Measurements from ENCODE around the gene SGPL1.
A peak's percentile ranks its signal among the peaks of the same experiment; 100 is the strongest.
"Not testable (repeated sequence)": the region's sequence is repeated elsewhere in the genome, so short reads cannot be mapped to it uniquely, and the experiment has no call there.

The SGPL1 gene

DNA sequence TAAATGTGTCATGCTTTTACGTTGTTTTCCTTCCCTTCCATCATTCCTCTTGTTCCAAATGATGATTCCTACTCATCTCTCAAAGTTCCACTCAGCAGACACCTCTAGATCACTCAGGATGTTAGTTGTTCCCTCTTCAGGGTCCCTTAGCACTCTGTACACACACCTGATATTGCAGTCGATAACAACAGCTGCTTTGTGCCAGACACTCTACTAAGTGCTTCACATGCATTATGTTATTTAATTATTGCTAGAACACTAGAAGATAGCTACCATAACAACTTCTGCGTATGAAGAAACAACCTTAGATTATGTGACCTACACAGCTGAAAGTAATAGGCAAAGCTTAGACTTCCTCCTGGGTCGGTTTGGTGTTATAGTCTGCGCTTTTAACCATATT is 43.0 kb downstream of the SGPL1 start:
- H3K36me3 ChIP-seq (ENCODE audit: control insufficient read depth in 2 of 2, insufficient read depth in 2 of 2, low read length in 2 of 2) = peaks cover 8 to 41% of the 10 kb centered on the region in 2 donors
- no peaks in the 10 kb centered on the region for H3K4me1 ChIP-seq (ENCODE audit: control insufficient read depth, insufficient read depth, low read length)
- H3K9me3 ChIP-seq (ENCODE audit: control insufficient read depth in 2 of 2, low read length in 2 of 2) = no peaks in the 10 kb centered on the region
- no peak overlapping the region for H3K4me3 ChIP-seq (ENCODE audit: low read length in 2 of 2)
- no peak overlapping the region for H3K9ac ChIP-seq (ENCODE audit: low read length in 2 of 2)
- no peaks in the 10 kb centered on the region for H3K27me3 ChIP-seq (ENCODE audit: control insufficient read depth in 1 of 2, insufficient read depth in 2 of 2, low read length in 2 of 2)
- H3K27ac ChIP-seq (ENCODE audit: low read length) = no peak overlapping the region

GRCh38 chr10:70861495-70862197 is 45.9 kb downstream of the SGPL1 start:
- H3K27ac ChIP-seq (ENCODE audit: low read length); H3K4me1 ChIP-seq (ENCODE audit: control insufficient read depth, insufficient read depth, low read length); H3K4me3 ChIP-seq (ENCODE audit: low read length in 2 of 2); H3K9ac ChIP-seq (ENCODE audit: low read length in 2 of 2); H3K27me3 ChIP-seq (ENCODE audit: control insufficient read depth in 1 of 2, insufficient read depth in 2 of 2, low read length in 2 of 2); H3K9me3 ChIP-seq (ENCODE audit: control insufficient read depth in 2 of 2, low read length in 2 of 2): not testable (repeated sequence)
- H3K36me3 ChIP-seq (ENCODE audit: control insufficient read depth in 2 of 2, insufficient read depth in 2 of 2, low read length in 2 of 2) = peaks cover 11 to 33% of the 10 kb centered on the region in 2 donors

GRCh38 chr10:70863470-70864160 is 47.9 kb downstream of the SGPL1 start:
- H3K4me1 ChIP-seq (ENCODE audit: control insufficient read depth, insufficient read depth, low read length) = no peaks in the 10 kb centered on the region
- H3K9me3 ChIP-seq (ENCODE audit: control insufficient read depth in 2 of 2, low read length in 2 of 2) = no peaks in the 10 kb centered on the region
- peaks cover 7 to 23% of the 10 kb centered on the region in 2 donors for H3K36me3 ChIP-seq (ENCODE audit: control insufficient read depth in 2 of 2, insufficient read depth in 2 of 2, low read length in 2 of 2)
- no peak overlapping the region for H3K9ac ChIP-seq (ENCODE audit: low read length in 2 of 2)
- H3K27ac ChIP-seq (ENCODE audit: low read length) = no peak overlapping the region
- H3K27me3 ChIP-seq (ENCODE audit: control insufficient read depth in 1 of 2, insufficient read depth in 2 of 2, low read length in 2 of 2) = no peaks in the 10 kb centered on the region
- H3K4me3 ChIP-seq (ENCODE audit: low read length in 2 of 2) = no peak overlapping the region

- H3K9ac ChIP-seq (ENCODE audit: low read length in 2 of 2) = no peak overlapping the region
- H3K36me3 ChIP-seq (ENCODE audit: control insufficient read depth in 2 of 2, insufficient read depth in 2 of 2, low read length in 2 of 2) = peaks cover 13 to 22% of the 10 kb centered on the region in 2 donors
- H3K4me3 ChIP-seq (ENCODE audit: low read length in 2 of 2) = no peak overlapping the region
- H3K4me1 ChIP-seq (ENCODE audit: control insufficient read depth, insufficient read depth, low read length) = no peaks in the 10 kb centered on the region
- H3K27ac ChIP-seq (ENCODE audit: low read length) = no peak overlapping the region
- no peaks in the 10 kb centered on the region for H3K27me3 ChIP-seq (ENCODE audit: control insufficient read depth in 1 of 2, insufficient read depth in 2 of 2, low read length in 2 of 2)
- H3K9me3 ChIP-seq (ENCODE audit: control insufficient read depth in 2 of 2, low read length in 2 of 2) = no peaks in the 10 kb centered on the region
Measured at GRCh38 chr10:70864935-70865334, 49.2 kb downstream of the SGPL1 start.

GRCh38 chr10:70866424-70866823 is 50.7 kb downstream of the SGPL1 start:
- Histone ChIP-seq H3K9me3 (ENCODE audit: control insufficient read depth in 2 of 2, low read length in 2 of 2) (no peaks in the 10 kb centered on the region), H3K4me3 (ENCODE audit: low read length in 2 of 2) (no peak overlapping the region), H3K27me3 (ENCODE audit: control insufficient read depth in 1 of 2, insufficient read depth in 2 of 2, low read length in 2 of 2) (no peaks in the 10 kb centered on the region), H3K27ac (ENCODE audit: low read length) (no peak overlapping the region), H3K36me3 (ENCODE audit: control insufficient read depth in 2 of 2, insufficient read depth in 2 of 2, low read length in 2 of 2) (peaks cover 17 to 19% of the 10 kb centered on the region in 2 donors), H3K9ac (ENCODE audit: low read length in 2 of 2) (no peak overlapping the region), H3K4me1 (ENCODE audit: control insufficient read depth, insufficient read depth, low read length) (no peaks in the 10 kb centered on the region)

- Histone ChIP-seq H3K9ac (ENCODE audit: low read length in 2 of 2) (no peak overlapping the region), H3K27ac (ENCODE audit: low read length) (no peak overlapping the region), H3K9me3 (ENCODE audit: control insufficient read depth in 2 of 2, low read length in 2 of 2) (no peaks in the 10 kb centered on the region), H3K36me3 (ENCODE audit: control insufficient read depth in 2 of 2, insufficient read depth in 2 of 2, low read length in 2 of 2) (peaks cover 41 to 43% of the 10 kb centered on the region in 2 donors), H3K4me3 (ENCODE audit: low read length in 2 of 2) (no peak overlapping the region), H3K4me1 (ENCODE audit: control insufficient read depth, insufficient read depth, low read length) (no peaks in the 10 kb centered on the region), H3K27me3 (ENCODE audit: control insufficient read depth in 1 of 2, insufficient read depth in 2 of 2, low read length in 2 of 2) (no peaks in the 10 kb centered on the region)
Measured at GRCh38 chr10:70872291-70872690, 56.5 kb downstream of the SGPL1 start.

GRCh38 chr10:70874061-70874460 is 58.3 kb downstream of the SGPL1 start:
- Histone ChIP-seq H3K4me3 (ENCODE audit: low read length in 2 of 2) (no peak overlapping the region), H3K9ac (ENCODE audit: low read length in 2 of 2) (no peak overlapping the region), H3K27ac (ENCODE audit: low read length) (no peak overlapping the region), H3K4me1 (ENCODE audit: control insufficient read depth, insufficient read depth, low read length) (no peaks in the 10 kb centered on the region), H3K36me3 (ENCODE audit: control insufficient read depth in 2 of 2, insufficient read depth in 2 of 2, low read length in 2 of 2) (peaks cover 41 to 51% of the 10 kb centered on the region in 2 donors), H3K27me3 (ENCODE audit: control insufficient read depth in 1 of 2, insufficient read depth in 2 of 2, low read length in 2 of 2) (no peaks in the 10 kb centered on the region), H3K9me3 (ENCODE audit: control insufficient read depth in 2 of 2, low read length in 2 of 2) (no peaks in the 10 kb centered on the region)

- Histone ChIP-seq H3K36me3 (ENCODE audit: control insufficient read depth in 2 of 2, insufficient read depth in 2 of 2, low read length in 2 of 2) (peaks cover 27 to 43% of the 10 kb centered on the region in 2 donors), H3K27ac (ENCODE audit: low read length) (no peak overlapping the region), H3K9me3 (ENCODE audit: control insufficient read depth in 2 of 2, low read length in 2 of 2) (no peaks in the 10 kb centered on the region), H3K4me3 (ENCODE audit: low read length in 2 of 2) (no peak overlapping the region), H3K9ac (ENCODE audit: low read length in 2 of 2) (no peak overlapping the region), H3K27me3 (ENCODE audit: control insufficient read depth in 1 of 2, insufficient read depth in 2 of 2, low read length in 2 of 2) (no peaks in the 10 kb centered on the region), H3K4me1 (ENCODE audit: control insufficient read depth, insufficient read depth, low read length) (no peaks in the 10 kb centered on the region)
Measured at GRCh38 chr10:70879207-70879606, 63.5 kb downstream of the SGPL1 start.

- Histone ChIP-seq H3K4me3 (ENCODE audit: low read length in 2 of 2) (no peak overlapping the region), H3K9me3 (ENCODE audit: control insufficient read depth in 2 of 2, low read length in 2 of 2) (no peaks in the 10 kb centered on the region), H3K27me3 (ENCODE audit: control insufficient read depth in 1 of 2, insufficient read depth in 2 of 2, low read length in 2 of 2) (no peaks in the 10 kb centered on the region), H3K4me1 (ENCODE audit: control insufficient read depth, insufficient read depth, low read length) (no peaks in the 10 kb centered on the region), H3K9ac (ENCODE audit: low read length in 2 of 2) (no peak overlapping the region), H3K27ac (ENCODE audit: low read length) (no peak overlapping the region), H3K36me3 (ENCODE audit: control insufficient read depth in 2 of 2, insufficient read depth in 2 of 2, low read length in 2 of 2) (peaks cover 31 to 47% of the 10 kb centered on the region in 2 donors)
Measured at GRCh38 chr10:70880077-70880534, 64.4 kb downstream of the SGPL1 start.

DNA sequence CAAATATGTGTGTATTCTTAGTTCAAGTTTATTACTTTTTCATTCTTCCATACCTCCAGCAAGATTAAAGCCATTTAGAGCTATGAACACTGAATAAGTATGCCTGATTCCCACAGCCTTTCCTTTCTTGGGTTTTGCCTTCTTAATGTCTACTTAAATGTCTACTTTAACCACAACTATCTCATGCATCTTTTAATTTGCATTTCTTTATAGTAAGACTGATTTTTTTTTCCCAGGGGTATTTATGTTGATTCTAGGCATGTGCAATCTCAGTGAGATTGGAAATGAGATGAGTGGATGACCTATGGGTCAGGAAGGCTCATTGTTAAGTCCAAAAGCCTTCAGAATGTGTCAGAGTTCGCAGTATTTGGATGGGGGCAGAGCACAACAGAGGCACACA is 69.0 kb downstream of the SGPL1 start:
- Histone ChIP-seq H3K36me3 (ENCODE audit: control insufficient read depth in 2 of 2, insufficient read depth in 2 of 2, low read length in 2 of 2) (peaks cover 18 to 28% of the 10 kb centered on the region in 2 donors), H3K27me3 (ENCODE audit: control insufficient read depth in 1 of 2, insufficient read depth in 2 of 2, low read length in 2 of 2) (no peaks in the 10 kb centered on the region), H3K27ac (ENCODE audit: low read length) (peak overlapping the region; percentile 6)

GRCh38 chr10:70885481-70885880 is 69.7 kb downstream of the SGPL1 start:
- Histone ChIP-seq H3K27me3 (ENCODE audit: control insufficient read depth in 1 of 2, insufficient read depth in 2 of 2, low read length in 2 of 2) (no peaks in the 10 kb centered on the region), H3K9ac (ENCODE audit: low read length in 2 of 2) (no peak overlapping the region), H3K9me3 (ENCODE audit: control insufficient read depth in 2 of 2, low read length in 2 of 2) (no peaks in the 10 kb centered on the region), H3K4me3 (ENCODE audit: low read length in 2 of 2) (no peak overlapping the region), H3K36me3 (ENCODE audit: control insufficient read depth in 2 of 2, insufficient read depth in 2 of 2, low read length in 2 of 2) (peaks cover 18 to 28% of the 10 kb centered on the region in 2 donors), H3K4me1 (ENCODE audit: control insufficient read depth, insufficient read depth, low read length) (peaks cover 24% of the 10 kb centered on the region), H3K27ac (ENCODE audit: low read length) (peak overlapping the region; percentile 6)

More for the DNA sequence above, 69.0 kb downstream of the SGPL1 start:
- Histone ChIP-seq H3K9ac (ENCODE audit: low read length in 2 of 2) (no peak overlapping the region), H3K4me1 (ENCODE audit: control insufficient read depth, insufficient read depth, low read length) (peaks cover 22% of the 10 kb centered on the region), H3K4me3 (ENCODE audit: low read length in 2 of 2) (no peak overlapping the region), H3K9me3 (ENCODE audit: control insufficient read depth in 2 of 2, low read length in 2 of 2) (no peaks in the 10 kb centered on the region)

Data from stomach smooth muscle (tissue), 2 donors.